Right kidney (tissue), 1 donor: ENCODE results near the gene SLC25A44.
A peak's percentile ranks its signal among the peaks of the same experiment; 100 is the strongest.

ENCODE experiments used
- DNase-seq: peaks from one replicate; pipeline ENCODE4 v3.0.0-alpha.2; 2016

Gene SLC25A44

DNA sequence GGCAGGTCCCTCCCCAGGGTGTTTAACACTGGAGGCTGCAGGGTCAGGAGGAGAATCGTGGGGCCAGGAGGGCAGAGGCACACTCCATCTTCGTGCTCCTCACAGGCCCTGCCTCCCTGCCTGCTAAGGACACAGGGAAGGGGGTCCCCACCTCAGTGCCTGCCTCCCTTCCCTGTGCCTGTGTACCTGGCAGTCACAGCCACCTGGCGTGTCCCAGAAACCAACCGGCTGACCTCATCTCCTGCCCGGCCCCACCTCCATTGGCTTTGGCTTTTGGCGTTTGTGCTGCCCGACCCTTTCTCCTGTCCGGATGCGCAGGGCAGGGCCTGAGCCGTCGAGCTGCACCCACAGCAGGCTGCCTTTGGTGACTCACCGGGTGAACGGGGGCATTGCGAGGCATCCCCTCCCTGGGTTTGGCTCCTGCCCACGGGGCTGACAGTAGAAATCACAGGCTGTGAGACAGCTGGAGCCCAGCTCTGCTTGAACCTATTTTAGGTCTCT is 47.5 kb downstream of the SLC25A44 start:
- DNase-seq, result no peak

DNA sequence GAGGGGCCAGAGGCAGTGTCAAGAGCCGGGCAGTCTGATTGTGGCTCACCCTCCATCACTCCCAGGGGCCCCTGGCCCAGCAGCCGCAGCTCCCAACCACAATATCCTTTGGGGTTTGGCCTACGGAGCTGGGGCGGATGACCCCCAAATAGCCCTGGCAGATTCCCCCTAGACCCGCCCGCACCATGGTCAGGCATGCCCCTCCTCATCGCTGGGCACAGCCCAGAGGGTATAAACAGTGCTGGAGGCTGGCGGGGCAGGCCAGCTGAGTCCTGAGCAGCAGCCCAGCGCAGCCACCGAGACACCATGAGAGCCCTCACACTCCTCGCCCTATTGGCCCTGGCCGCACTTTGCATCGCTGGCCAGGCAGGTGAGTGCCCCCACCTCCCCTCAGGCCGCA is 48.0 kb downstream of the SLC25A44 start, which contains the start of gene BGLAP:
TSS of gene BGLAP (plus strand) at position 259 of the 400 bp plus-strand sequence. CDS start at position 307, 48 bp downstream.
- no peak for DNase-seq

DNA sequence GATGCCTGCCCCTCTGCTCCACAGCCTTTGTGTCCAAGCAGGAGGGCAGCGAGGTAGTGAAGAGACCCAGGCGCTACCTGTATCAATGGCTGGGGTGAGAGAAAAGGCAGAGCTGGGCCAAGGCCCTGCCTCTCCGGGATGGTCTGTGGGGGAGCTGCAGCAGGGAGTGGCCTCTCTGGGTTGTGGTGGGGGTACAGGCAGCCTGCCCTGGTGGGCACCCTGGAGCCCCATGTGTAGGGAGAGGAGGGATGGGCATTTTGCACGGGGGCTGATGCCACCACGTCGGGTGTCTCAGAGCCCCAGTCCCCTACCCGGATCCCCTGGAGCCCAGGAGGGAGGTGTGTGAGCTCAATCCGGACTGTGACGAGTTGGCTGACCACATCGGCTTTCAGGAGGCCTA is 48.8 kb downstream of the SLC25A44 start:
- DNase-seq, result peak; percentile 6

DNA sequence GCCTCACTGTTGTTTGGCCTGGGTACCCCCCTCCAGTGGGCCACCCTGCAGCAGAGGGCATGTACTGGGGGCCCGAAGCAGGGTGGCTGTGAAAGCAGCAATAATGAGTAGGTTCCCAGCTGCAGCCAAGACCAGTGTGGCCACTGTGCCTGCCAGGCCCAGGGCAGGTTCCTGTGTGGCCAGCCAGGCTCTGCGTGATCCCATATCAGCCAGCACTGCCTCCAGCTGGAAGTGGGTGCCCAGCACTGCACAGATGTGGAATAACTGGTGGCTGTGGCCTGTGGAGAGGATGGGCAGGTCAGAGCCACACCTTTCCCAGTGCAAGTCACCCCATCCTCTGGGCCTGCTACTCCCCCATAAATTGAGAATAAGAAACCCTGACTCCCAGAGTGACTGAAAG is 50.2 kb downstream of the SLC25A44 start:
- no peak for DNase-seq

DNA sequence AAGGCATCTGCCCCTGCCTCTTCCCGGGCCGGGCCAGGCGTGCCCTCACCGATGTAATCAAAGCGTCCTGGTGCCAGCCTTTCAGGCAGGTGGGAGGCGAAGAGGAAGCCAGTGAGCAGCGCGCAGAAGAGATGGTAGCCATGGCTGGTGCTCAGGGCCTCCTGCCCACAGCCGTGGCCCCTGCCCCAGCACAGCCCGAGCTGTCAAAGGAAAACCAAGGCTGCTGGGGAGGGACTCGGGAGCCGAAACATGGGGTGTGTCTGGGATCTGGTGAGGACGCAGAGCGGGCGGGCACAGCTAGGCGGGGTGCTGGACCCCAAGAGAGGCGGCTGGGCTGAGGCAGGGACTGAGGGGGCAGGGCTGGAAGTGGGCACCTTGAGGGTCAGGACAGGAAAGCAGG is 50.8 kb downstream of the SLC25A44 start:
- DNase-seq, result peak; percentile 9

DNA sequence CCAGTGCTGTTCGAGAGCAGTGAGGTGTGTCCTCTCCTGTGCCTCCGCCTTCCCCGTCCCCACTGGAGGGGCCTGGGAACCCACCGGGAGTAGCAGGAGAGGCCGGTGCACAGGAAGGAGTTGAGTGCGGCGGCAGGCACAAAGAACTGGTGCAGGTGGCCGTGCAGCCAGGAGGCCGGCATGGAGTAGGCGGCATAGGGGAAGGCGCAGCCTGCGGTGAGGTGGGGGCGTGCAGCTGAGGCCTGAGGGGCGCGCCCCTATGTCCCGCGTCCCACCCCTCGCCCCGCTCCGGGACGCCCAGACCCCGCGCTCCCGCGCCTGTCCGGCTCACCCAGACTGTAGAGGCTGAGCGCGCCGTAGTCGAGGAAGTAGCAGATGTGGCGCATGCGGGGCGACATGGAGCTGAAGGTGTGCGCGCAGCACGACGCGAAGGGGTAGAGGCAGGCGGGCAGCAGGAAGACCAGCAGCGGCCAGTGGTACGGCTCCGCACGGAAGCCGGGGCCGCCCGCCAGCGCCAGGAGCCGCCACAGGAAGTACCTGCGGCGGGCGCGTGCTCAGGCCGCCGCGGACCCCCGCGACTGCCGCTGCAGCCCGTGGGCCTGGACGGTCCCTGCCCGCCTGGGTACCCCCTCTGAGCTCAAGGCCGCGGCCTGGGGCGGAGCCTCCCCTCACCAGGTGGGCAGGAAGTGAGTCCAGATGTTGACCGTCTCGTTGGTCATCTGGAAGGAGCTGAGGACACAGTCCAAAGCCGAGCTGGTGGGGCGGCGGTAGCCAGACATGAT is 51.7 kb downstream of the SLC25A44 start:
- DNase-seq, result peak; percentile 69

DNA sequence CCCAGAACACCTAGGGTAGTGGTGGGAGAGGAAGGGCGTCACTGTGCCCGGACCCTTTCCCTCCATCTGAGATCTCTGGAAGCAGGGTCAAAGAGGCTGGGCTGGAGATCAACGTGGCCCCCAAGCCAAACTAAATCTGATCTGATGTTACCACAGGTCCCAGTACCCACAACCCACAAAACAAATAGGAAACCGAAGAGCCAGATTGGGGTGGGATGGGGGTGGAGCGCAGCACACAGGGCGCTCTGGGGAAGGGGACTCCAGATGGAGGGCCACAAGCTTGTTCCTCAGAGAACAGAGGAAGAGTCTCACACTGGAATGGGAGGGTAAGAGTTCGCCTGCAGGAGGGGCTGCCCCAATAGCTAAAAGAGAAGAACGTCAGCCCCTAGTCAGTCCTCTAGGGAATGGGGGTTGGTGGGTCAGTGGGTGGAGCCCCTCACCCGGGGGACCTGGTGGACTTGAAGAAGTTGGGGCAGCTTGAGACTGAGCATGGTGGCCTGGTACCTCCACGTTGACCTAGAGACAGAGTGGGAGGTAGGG is 52.4 kb downstream of the SLC25A44 start:
- DNase-seq, result no peak

DNA sequence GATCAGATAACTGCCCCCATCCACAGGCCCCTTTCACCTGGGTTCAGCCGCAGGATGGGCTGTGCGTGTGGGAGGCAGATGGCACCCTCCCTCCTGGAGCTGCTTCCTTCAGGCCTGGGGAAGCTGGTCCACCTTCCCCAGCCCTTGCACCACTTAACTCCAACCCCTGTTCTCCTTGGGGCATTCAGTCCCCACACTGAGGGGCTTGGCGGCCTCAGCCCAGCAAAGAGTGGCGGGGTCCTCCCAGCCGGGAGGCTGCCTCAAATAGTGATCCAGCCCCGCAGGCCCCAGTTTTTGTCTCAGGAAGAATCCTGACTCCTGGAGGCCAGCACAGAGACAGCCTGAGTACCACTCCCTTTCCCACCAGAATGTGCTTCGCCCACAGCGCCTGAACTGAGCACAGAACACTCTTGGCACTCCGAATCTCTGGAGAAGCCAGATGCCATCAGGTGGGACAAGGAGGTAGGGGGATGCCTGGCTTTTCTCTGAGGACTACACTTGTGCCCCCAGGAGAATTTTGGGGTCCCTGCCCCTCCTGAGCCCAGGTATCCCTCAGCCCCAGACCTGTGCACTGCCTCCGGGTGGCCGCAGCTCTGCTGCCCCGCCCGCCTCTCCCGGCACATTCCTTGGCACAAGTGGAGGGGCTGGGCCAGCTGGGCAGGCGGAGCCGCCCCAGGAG is 53.0 kb downstream of the SLC25A44 start:
- DNase-seq, result peak; percentile 20

DNA sequence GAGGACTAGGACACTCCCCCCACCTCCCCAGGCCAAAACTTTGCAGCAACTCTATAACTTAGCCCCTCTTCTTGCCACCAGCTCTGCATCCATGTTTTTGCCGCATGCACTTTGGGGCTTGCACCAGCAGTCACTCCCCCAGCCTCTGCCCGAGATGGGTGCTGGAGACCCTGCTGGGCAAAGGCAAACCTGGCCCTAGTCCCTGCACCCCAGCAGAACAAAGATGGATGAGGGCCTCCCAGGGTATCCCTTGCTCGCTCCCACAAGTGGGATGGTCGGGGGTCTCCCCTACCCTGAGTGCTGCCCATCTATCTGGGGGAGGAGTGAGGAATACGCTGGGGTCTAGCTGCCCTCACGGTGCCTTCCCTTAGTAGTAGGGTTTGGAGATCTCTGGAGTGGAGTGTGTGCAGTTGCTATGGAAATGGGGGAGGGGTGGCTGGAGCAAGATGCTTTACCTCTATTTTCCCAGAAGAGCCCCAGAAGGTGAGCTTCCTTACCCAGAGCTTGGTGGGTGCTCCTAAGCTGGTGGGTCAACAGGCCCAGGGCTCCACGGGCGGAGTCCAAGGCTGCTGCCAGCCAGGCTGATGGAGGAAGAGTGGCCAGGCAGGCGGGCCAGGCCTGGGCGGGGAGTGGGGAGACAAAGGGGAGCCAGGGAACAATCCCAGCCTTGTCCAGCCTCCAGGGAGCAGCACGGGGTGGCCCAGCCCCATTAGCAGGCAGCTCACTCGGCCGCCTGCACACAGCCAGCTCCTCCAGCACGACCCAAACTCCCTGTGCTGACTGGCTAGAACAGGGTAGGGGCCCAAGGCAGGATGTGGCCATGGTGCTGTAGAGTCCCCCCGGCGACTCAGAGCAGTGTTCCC is 53.8 kb downstream of the SLC25A44 start, which contains the start of gene PAQR6:
TSS of gene PAQR6 (minus strand) at position 597 of the 863 bp plus-strand sequence. CDS start 1,325 bp downstream, outside the sequence.
- DNase-seq, result peak; percentile 10

DNA sequence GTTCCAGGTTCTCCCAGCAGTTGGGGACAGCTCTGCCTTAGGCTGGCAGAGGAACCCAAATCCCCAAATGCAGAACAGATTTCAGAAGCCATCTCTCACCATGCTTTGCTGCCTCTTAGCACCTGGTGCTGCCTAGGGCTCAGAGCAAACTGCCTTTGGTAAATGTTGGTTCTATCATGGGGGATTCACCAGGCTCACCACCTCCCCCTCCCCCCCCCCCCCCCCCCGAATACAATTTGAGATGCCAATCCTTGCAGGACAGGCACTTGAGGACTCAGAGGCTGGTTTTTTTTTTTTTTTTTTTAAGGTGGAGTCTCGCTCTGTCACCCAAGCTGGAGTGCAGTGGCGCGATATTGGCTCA is 54.4 kb downstream of the SLC25A44 start:
- DNase-seq, result no peak

DNA sequence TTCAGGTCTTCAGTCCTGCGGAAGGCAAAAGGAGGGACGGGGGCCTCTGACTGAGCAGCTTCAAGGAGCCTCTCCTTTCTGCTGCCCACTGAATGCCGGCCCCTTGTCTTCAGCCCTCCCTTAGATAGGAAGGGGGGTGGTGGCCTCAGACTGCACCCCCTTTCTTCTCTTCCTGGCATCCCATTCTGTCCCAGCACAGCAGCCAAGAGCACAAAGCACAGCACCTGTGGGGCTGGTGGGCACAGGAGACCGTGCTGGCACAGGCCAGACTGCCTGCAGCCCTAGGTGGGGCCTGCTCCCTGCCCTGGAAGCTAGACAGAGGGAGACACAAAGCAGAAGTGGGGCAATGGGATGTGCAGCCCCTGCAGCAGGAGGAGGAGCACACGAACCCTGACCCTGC is 55.7 kb downstream of the SLC25A44 start:
- DNase-seq, result no peak

DNA sequence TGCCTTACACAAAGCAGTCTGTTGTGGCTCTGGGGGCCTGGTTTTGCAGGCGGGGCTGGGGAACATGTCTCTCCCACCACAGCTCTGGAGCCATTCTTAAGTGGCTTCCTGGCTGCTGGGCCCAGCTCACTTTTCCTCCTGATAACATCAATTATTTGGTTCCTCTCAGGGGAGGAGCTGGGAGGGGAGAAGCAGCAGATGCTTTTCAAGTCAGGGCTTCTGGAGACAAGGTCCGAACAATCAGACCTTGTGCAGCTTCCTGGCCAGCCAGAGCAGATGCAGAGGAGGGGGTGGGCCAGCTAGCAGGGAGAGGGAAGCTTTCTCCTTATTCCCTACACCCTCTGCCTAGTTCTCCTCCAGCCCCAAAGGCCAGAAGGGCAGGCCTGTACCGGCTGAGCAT is 57.6 kb downstream of the SLC25A44 start:
- DNase-seq, result no peak

DNA sequence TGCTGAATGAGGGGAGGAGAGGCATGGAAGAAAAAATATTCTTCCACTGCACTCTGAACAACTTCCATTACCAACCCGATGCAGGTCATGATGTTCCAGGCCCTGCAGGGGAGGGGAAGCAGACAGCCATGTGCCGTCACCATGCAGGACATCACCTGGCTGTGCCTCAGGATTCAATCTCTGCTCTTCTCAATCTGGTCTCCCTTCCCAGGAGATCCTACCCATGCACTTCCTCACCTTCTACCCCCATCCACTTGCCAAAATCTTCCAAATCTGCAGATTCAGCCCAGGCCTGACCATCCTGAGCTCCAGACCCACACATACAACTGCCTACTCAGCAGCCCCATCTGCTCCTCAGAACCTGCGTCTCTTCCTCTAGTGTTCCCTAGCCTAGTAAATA is 59.7 kb downstream of the SLC25A44 start:
- DNase-seq, result no peak

DNA sequence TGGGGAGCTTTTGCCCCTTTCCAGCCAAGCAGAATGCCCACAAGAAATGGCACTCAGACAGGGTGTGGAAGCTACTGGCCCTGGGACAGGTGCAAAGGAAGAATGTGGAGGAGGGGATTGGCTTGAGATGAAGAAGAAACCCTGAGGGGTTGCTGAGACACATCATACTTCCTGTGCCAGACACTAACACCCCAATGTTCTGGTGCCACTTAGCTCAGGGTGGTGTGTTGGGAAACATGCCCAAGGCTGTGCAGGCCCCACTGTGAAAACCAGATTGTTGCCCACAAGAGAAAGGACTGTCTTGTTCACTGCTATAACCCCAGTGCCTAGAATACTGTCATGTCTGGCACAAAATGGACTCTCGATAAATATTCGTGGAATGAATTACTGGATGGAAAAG is 63.8 kb downstream of the SLC25A44 start:
- DNase-seq, result no peak

DNA sequence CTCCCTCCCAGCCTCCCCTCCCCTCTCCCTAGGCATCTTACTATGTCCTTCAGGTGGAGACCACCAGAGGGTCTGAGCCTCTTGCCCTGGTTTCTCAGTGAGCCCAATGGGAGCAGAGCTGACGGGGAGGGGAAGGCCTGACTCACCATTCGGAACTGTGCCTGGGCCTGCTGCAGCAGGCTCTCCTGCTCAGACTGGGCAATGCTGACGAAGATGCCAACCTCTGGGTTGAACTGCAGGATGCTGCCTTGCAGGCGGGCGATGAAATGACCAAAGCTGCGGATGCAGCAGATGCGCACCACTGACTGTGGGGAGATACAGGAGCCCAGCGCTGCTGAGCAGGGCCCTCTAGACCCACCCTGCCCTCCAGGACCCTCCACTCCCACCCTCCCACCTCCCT is 65.0 kb downstream of the SLC25A44 start:
- DNase-seq, result no peak

DNA sequence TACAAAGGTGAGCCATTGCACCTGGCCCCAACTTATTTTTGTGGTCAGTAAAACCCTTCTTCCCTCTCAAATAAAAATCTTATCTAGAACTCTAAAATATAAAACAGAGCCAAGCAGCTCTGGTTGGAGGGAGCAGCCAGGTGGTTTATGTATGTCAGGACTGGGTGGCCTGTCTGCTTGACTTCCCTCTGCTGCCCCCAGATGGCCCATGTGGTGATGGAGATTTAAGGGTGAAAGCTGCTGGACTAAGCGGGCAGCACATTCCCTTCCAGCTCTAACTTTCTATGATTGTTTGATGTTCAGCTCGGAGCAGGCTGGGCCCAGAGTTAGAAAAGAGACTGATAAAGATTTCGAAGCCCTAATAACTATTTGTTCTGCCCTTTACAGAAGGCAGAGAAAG is 65.9 kb downstream of the SLC25A44 start:
- no peak for DNase-seq

DNA sequence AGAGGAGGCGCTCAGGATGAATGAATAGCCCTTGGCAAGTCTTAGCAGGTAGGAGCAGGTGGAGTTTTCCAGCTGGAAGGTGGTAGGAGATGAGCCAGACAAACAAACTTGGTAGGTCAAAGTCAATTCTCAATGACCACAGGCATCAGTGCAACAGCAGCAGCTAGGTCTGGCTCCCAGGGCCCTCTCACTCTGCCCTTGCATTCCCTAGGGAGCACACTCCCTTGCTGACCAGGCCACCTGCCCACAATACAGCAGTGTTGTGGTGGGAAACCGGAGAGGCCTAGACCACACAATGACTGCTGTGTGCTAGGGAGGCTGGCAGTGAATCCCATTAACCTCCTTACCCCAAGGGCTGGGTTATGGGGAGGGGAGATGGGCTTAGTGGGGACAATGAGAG is 67.0 kb downstream of the SLC25A44 start:
- DNase-seq, result no peak
